ENCODE measurements around the gene COMT. TPM values are rescaled to one million over a fixed set of nuclear protein-coding genes. Genes with fewer than 3 reads are reported as not detected.

The COMT gene
- polyA plus RNA-seq, 3 donors = 82.5 to 123 (median 116) TPM

- DNase-seq (ENCODE audit: extremely low read depth in 1 of 11, low read depth in 9 of 11, low spot score in 4 of 11) = no peak
Observed at GRCh38 chr22:19961868-19962245, 20.3 kb downstream of the COMT start.

GRCh38 chr22:19962246-19962908 is 20.8 kb downstream of the COMT start:
- peak in 5 of 11 donors; percentile 57 to 66 (median 59) for DNase-seq (ENCODE audit: extremely low read depth in 1 of 11, low read depth in 9 of 11, low spot score in 4 of 11)

GRCh38 chr22:19962909-19963806 is 21.6 kb downstream of the COMT start:
- peak in 3 of 11 donors; percentile 48 to 64 (median 51) for DNase-seq (ENCODE audit: extremely low read depth in 1 of 11, low read depth in 9 of 11, low spot score in 4 of 11)

GRCh38 chr22:19963863-19964642 is 22.5 kb downstream of the COMT start:
- no peak for DNase-seq (ENCODE audit: extremely low read depth in 1 of 11, low read depth in 9 of 11, low spot score in 4 of 11)

GRCh38 chr22:19964701-19965386 is 23.3 kb downstream of the COMT start:
- DNase-seq (ENCODE audit: extremely low read depth in 1 of 11, low read depth in 9 of 11, low spot score in 4 of 11) = no peak

GRCh38 chr22:19965771-19966709 is 24.5 kb downstream of the COMT start:
- no peak for DNase-seq (ENCODE audit: extremely low read depth in 1 of 11, low read depth in 9 of 11, low spot score in 4 of 11)

GRCh38 chr22:19966908-19967750 is 25.6 kb downstream of the COMT start:
- no peak for DNase-seq (ENCODE audit: extremely low read depth in 1 of 11, low read depth in 9 of 11, low spot score in 4 of 11)

- DNase-seq (ENCODE audit: extremely low read depth in 1 of 11, low read depth in 9 of 11, low spot score in 4 of 11) = no peak
Observed at GRCh38 chr22:19967850-19968449, 26.4 kb downstream of the COMT start.

- no peak for DNase-seq (ENCODE audit: extremely low read depth in 1 of 11, low read depth in 9 of 11, low spot score in 4 of 11)
Observed at GRCh38 chr22:19968450-19968891, 26.9 kb downstream of the COMT start.

GRCh38 chr22:19969141-19969928 is 27.8 kb downstream of the COMT start:
- no peak for DNase-seq (ENCODE audit: extremely low read depth in 1 of 11, low read depth in 9 of 11, low spot score in 4 of 11)

- DNase-seq (ENCODE audit: extremely low read depth in 1 of 11, low read depth in 9 of 11, low spot score in 4 of 11) = no peak
Observed at GRCh38 chr22:19970031-19970478, 28.5 kb downstream of the COMT start.

GRCh38 chr22:19970479-19971275 is 29.1 kb downstream of the COMT start:
- DNase-seq (ENCODE audit: extremely low read depth in 1 of 11, low read depth in 9 of 11, low spot score in 4 of 11) = peak in 1 of 11 donors; percentile 52

- DNase-seq (ENCODE audit: extremely low read depth in 1 of 11, low read depth in 9 of 11, low spot score in 4 of 11) = no peak
Observed at GRCh38 chr22:19971276-19972124, 29.9 kb downstream of the COMT start.

GRCh38 chr22:19972251-19972650 is 30.7 kb downstream of the COMT start:
- DNase-seq (ENCODE audit: extremely low read depth in 1 of 11, low read depth in 9 of 11, low spot score in 4 of 11) = no peak
